IMR-90 (cell line): ENCODE results near the gene KRT38.

Experiments used
- TF ChIP-seq, protein P1 (sequence below): conservative IDR thresholded peaks from 2 replicates; pipeline ENCODE4 v1.5.1; 2012; ENCODE audit warnings: mild to moderate bottlenecking, low read depth, low read length, improper control_type of control experiment
- TF ChIP-seq, protein P2 (sequence below): fragments of 150-350 bp; IDR thresholded peaks from 2 replicates; pipeline ENCODE4 v1.6.1; 2017; ENCODE audit warnings: mild to moderate bottlenecking, antibody characterized with exemption, low read length, low read depth

- TF ChIP-seq, protein P1, sequence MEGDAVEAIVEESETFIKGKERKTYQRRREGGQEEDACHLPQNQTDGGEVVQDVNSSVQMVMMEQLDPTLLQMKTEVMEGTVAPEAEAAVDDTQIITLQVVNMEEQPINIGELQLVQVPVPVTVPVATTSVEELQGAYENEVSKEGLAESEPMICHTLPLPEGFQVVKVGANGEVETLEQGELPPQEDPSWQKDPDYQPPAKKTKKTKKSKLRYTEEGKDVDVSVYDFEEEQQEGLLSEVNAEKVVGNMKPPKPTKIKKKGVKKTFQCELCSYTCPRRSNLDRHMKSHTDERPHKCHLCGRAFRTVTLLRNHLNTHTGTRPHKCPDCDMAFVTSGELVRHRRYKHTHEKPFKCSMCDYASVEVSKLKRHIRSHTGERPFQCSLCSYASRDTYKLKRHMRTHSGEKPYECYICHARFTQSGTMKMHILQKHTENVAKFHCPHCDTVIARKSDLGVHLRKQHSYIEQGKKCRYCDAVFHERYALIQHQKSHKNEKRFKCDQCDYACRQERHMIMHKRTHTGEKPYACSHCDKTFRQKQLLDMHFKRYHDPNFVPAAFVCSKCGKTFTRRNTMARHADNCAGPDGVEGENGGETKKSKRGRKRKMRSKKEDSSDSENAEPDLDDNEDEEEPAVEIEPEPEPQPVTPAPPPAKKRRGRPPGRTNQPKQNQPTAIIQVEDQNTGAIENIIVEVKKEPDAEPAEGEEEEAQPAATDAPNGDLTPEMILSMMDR = no peak
- TF ChIP-seq, protein P2, sequence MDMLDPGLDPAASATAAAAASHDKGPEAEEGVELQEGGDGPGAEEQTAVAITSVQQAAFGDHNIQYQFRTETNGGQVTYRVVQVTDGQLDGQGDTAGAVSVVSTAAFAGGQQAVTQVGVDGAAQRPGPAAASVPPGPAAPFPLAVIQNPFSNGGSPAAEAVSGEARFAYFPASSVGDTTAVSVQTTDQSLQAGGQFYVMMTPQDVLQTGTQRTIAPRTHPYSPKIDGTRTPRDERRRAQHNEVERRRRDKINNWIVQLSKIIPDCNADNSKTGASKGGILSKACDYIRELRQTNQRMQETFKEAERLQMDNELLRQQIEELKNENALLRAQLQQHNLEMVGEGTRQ = no peak
Measured at GRCh38 chr17:41464682-41465081, 23.9 kb upstream of the KRT38 start.
